ENCODE data around the gene PAK3. TPM values are rescaled to one million over a fixed set of nuclear protein-coding genes. Genes with fewer than 3 reads are reported as not detected.

PAK3 gene
- total and polyA plus RNA-seq, 2 of the 8 experiments (the other 6 are each of a cell fraction or from before 2014, with no cell fraction given) = 0.80 to 7.2 TPM

GRCh38 chrX:111052478-111052877, 43.5 kb upstream of the PAK3 start (continued):
- TF ChIP-seq ASH2L (IDR thresholded peaks at IDR 0.05; ENCODE audit: low read length) = no peak
- no peak for TF ChIP-seq SUZ12 (IDR thresholded peaks at IDR 0.05; ENCODE audit: low read length)
- TF ChIP-seq JUN (IDR thresholded peaks at IDR 0.05; ENCODE audit: low read depth, low read length) = no peak
- TF ChIP-seq CREB1 (IDR thresholded peaks at IDR 0.05) = no peak
- TF ChIP-seq CBX8 (IDR thresholded peaks at IDR 0.05; ENCODE audit: borderline replicate concordance, low read depth, low read length) = no peak
- TF ChIP-seq E2F6 (IDR thresholded peaks at IDR 0.05) = no peak
- no peak for TF ChIP-seq CHD2 (IDR thresholded peaks at IDR 0.05; ENCODE audit: low read length)
- TF ChIP-seq MAFK (IDR thresholded peaks at IDR 0.05; ENCODE audit: low read depth, low read length) = no peak
